OCI-LY1 (cell line): ENCODE data around the gene SLX4IP.

ENCODE experiments used
- H2AFZ ChIP-seq: fragments of 200-600 bp; sonication (generic), shearing (Covaris generic); 2 replicates; pipeline ENCODE4 v1.6.0; 2014; ENCODE audit warnings: antibody characterized with exemption, mild to moderate bottlenecking, low read length
- H3F3A ChIP-seq: fragments of 200-600 bp; sonication (generic), shearing (Covaris generic); 2 replicates; pipeline ENCODE4 v1.6.0; 2014; ENCODE audit warnings: mild to moderate bottlenecking, antibody characterized with exemption, low read length, moderate library complexity; ENCODE audit not compliant: insufficient read depth
- H3K27ac ChIP-seq: fragments of 200-600 bp; sonication (generic); 2 replicates; pipeline ENCODE4 v1.5.1; 2014; ENCODE audit warnings: low read length, mixed run types, mild to moderate bottlenecking, low read depth; ENCODE audit not compliant: poor library complexity, severe bottlenecking
- H3K27me3 ChIP-seq: fragments of 200-600 bp; sonication (generic); 2 replicates; pipeline ENCODE4 v1.6.0; 2014; ENCODE audit warnings: antibody characterized with exemption, mild to moderate bottlenecking, low read length, moderate library complexity; ENCODE audit not compliant: insufficient read depth
- H3K36me3 ChIP-seq: fragments of 200-600 bp; sonication (generic); 2 replicates; pipeline ENCODE4 v1.6.1; 2014; ENCODE audit warnings: mild to moderate bottlenecking, antibody characterized with exemption, low read length, moderate library complexity, mixed read lengths; ENCODE audit not compliant: insufficient read depth
- H3K4me1 ChIP-seq: fragments of 200-600 bp; sonication (generic); 2 replicates; pipeline ENCODE4 v1.5.1; 2014; ENCODE audit warnings: mild to moderate bottlenecking, low read length, moderate library complexity; ENCODE audit not compliant: insufficient read depth, severe bottlenecking
- H3K4me2 ChIP-seq: fragments of 200-600 bp; sonication (generic), shearing (Covaris generic); 2 replicates; pipeline ENCODE4 v1.6.1; 2014; ENCODE audit warnings: low read length
- H3K4me3 ChIP-seq: fragments of 200-600 bp; sonication (generic); 2 replicates; pipeline ENCODE4 v1.5.1; 2014; ENCODE audit warnings: low read length, low read depth, mild to moderate bottlenecking, mixed read lengths; ENCODE audit not compliant: poor library complexity, severe bottlenecking
- H3K79me2 ChIP-seq: fragments of 200-600 bp; shearing (Covaris generic); 2 replicates; pipeline ENCODE4 v1.6.1; 2016; ENCODE audit warnings: mixed run types, low read length, mixed read lengths; ENCODE audit not compliant: insufficient read depth
- H3K9ac ChIP-seq: fragments of 200-600 bp; sonication (generic), shearing (Covaris generic); 2 replicates; pipeline ENCODE4 v1.6.1; 2014; ENCODE audit warnings: mild to moderate bottlenecking, low read length, mixed read lengths
- H3K9me2 ChIP-seq: fragments of 200-600 bp; sonication (generic), shearing (Covaris generic); 2 replicates; pipeline ENCODE4 v1.6.1; 2014; ENCODE audit warnings: low read depth, mild to moderate bottlenecking, low read length, mixed read lengths
- H3K9me3 ChIP-seq: fragments of 200-600 bp; shearing (Covaris generic); 2 replicates; pipeline ENCODE4 v1.6.1; 2014; ENCODE audit warnings: low read length, mixed read lengths
- H4K20me1 ChIP-seq: fragments of 200-600 bp; sonication (generic), shearing (Covaris generic); 2 replicates; pipeline ENCODE4 v1.6.0; 2016; ENCODE audit warnings: mild to moderate bottlenecking, low read length; ENCODE audit not compliant: insufficient read depth
- EZH2 ChIP-seq: fragments of 200-600 bp; sonication (generic), shearing (Covaris generic); IDR thresholded peaks from 2 replicates; pipeline ENCODE4 v1.8.0; 2017; ENCODE audit warnings: borderline replicate concordance, mixed run types, mild to moderate bottlenecking, antibody characterized with exemption, low read length, moderate library complexity, mixed read lengths
- TF ChIP-seq, protein P1 (sequence below): fragments of 200-600 bp; sonication (generic), shearing (Covaris generic); IDR thresholded peaks from 2 replicates; pipeline ENCODE4 v1.5.1; 2017; ENCODE audit warnings: mild to moderate bottlenecking, antibody characterized with exemption, low read length, moderate library complexity, mixed read lengths

Gene SLX4IP

GRCh38 chr20:10478205-10478604, 43.1 kb downstream of the SLX4IP start:
- TF ChIP-seq EZH2 = no peak
- TF ChIP-seq, protein P1, sequence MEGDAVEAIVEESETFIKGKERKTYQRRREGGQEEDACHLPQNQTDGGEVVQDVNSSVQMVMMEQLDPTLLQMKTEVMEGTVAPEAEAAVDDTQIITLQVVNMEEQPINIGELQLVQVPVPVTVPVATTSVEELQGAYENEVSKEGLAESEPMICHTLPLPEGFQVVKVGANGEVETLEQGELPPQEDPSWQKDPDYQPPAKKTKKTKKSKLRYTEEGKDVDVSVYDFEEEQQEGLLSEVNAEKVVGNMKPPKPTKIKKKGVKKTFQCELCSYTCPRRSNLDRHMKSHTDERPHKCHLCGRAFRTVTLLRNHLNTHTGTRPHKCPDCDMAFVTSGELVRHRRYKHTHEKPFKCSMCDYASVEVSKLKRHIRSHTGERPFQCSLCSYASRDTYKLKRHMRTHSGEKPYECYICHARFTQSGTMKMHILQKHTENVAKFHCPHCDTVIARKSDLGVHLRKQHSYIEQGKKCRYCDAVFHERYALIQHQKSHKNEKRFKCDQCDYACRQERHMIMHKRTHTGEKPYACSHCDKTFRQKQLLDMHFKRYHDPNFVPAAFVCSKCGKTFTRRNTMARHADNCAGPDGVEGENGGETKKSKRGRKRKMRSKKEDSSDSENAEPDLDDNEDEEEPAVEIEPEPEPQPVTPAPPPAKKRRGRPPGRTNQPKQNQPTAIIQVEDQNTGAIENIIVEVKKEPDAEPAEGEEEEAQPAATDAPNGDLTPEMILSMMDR = no peak
- Histone ChIP-seq H3K36me3 (no peaks in the 10 kb centered on the region), H2AFZ (no peak overlapping the region), H3K9ac (no peak overlapping the region), H3K4me3 (no peak overlapping the region), H3F3A (no peaks in the 10 kb centered on the region), H3K27ac (no peak overlapping the region), H4K20me1 (no peaks in the 10 kb centered on the region), H3K79me2 (no peaks in the 10 kb centered on the region), H3K4me2 (no peak overlapping the region), H3K9me3 (no peaks in the 10 kb centered on the region), H3K27me3 (no peaks in the 10 kb centered on the region), H3K4me1 (peaks cover 15% of the 10 kb centered on the region), H3K9me2 (no peaks in the 10 kb centered on the region)

DNA sequence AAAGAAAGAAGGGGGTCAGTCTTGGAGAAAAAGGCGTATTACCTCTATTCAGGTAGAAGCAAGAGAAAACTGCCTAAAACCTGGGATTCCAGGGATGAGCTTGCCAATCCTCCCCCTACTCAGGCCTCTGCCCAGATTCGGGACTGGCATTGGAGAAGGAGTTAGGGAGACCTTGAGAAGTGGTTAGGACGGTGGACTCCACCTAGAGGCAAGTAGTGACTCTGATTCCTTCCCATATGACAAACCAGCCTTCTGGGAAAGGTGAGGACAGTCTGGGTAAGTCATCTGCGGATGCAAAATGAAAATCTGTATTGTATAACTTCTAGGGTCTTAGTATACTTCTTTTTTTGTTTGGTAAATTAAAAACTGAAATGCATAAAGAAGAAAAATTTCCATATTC, 43.8 kb downstream of the SLX4IP start:
- Histone ChIP-seq H3K4me3 (no peak overlapping the region), H3K9ac (no peak overlapping the region), H3K9me2 (no peaks in the 10 kb centered on the region), H3K36me3 (no peaks in the 10 kb centered on the region), H3K4me1 (peaks cover 15% of the 10 kb centered on the region), H3K27ac (no peak overlapping the region), H2AFZ (no peak overlapping the region), H4K20me1 (no peaks in the 10 kb centered on the region), H3K4me2 (no peak overlapping the region), H3K79me2 (no peaks in the 10 kb centered on the region), H3K9me3 (no peaks in the 10 kb centered on the region), H3F3A (no peaks in the 10 kb centered on the region), H3K27me3 (no peaks in the 10 kb centered on the region)
- TF ChIP-seq, protein P1 = no peak; the same call in 1 of the 2 replicates
- TF ChIP-seq EZH2 = no peak

GRCh38 chr20:10481676-10482075, 46.6 kb downstream of the SLX4IP start:
- no peaks in the 10 kb centered on the region for H4K20me1 ChIP-seq

More at GRCh38 chr20:10481676-10482075, 46.6 kb downstream of the SLX4IP start:
- Histone ChIP-seq H3K27ac (no peak overlapping the region), H3K4me1 (peaks cover 1% of the 10 kb centered on the region), H3K9me2 (no peaks in the 10 kb centered on the region), H3K36me3 (no peaks in the 10 kb centered on the region), H3K27me3 (no peaks in the 10 kb centered on the region), H3F3A (no peaks in the 10 kb centered on the region), H2AFZ (no peak overlapping the region), H3K9me3 (no peaks in the 10 kb centered on the region), H3K79me2 (no peaks in the 10 kb centered on the region), H3K9ac (no peak overlapping the region), H3K4me3 (no peak overlapping the region), H3K4me2 (no peak overlapping the region)
- TF ChIP-seq, protein P1 = no peak
- TF ChIP-seq EZH2 = no peak
